Gastrocnemius medialis (tissue), 4 donors: Measurements from ENCODE around the gene AVL9. TPM values are rescaled to one million over a fixed set of nuclear protein-coding genes. Genes with fewer than 3 reads are reported as not detected.

Source experiments
- ATAC-seq, 2 donors: fragments of 150-250 bp; one replicate each; pipeline ENCODE4 v1.9.1; 2016
- DNase-seq, 2 donors: peaks; one replicate each; pipeline ENCODE4 v3.0.0-alpha.2; 2019
- H3K27ac ChIP-seq, 4 donors: fragments of 200-600 bp; sonication (generic); 1 replicate in 1 of 4; 2 replicates in 3 of 4; pipeline ENCODE4 v1.5.1; 2016 to 2018; ENCODE audit warnings: mild to moderate bottlenecking in 2 of 4, moderate library complexity in 1 of 4
- H3K27me3 ChIP-seq, 3 donors: fragments of 200-600 bp; sonication (generic) in 2 of 3; 1 replicate in 1 of 3; 2 replicates in 2 of 3; pipeline versions ENCODE4 v1.5.1 to v1.6.0; 2016 to 2019; ENCODE audit warnings: mild to moderate bottlenecking in 1 of 3, moderate library complexity in 1 of 3
- H3K36me3 ChIP-seq, 2 donors: fragments of 200-600 bp; sonication (generic) in 1 of 2; one replicate each; pipeline ENCODE4 v1.5.1; 2017 to 2018
- H3K4me1 ChIP-seq, 2 donors: fragments of 200-600 bp; sonication (generic) in 1 of 2; one replicate each; pipeline ENCODE4 v1.5.1; 2016 to 2017; ENCODE audit warnings: mild to moderate bottlenecking in 2 of 2
- H3K4me3 ChIP-seq, 4 donors: fragments of 200-600 bp; sonication (generic) in 3 of 4; 1 replicate in 1 of 4; 2 replicates in 3 of 4; pipeline ENCODE4 v1.5.1; 2016 to 2019; ENCODE audit warnings: mild to moderate bottlenecking in 2 of 4
- H3K9me3 ChIP-seq, 3 donors: fragments of 200-600 bp; sonication (generic) in 2 of 3; 1 replicate in 1 of 3; 2 replicates in 2 of 3; pipeline ENCODE4 v1.5.1; 2016 to 2019
- CTCF ChIP-seq, 5 experiments: fragments of 450-650 bp in 3 of 5; fragments of 200-600 bp in 2 of 5; sonication (generic) in 2 of 5; IDR thresholded peaks in 4 of 5; conservative IDR thresholded peaks in 1 of 5; 1 replicate in 4 of 5; 2 replicates in 1 of 5; pipeline ENCODE4 v1.5.1; 2016 to 2019; ENCODE audit warnings: antibody characterized with exemption in 5 of 5, mild to moderate bottlenecking in 3 of 5, moderate library complexity in 3 of 5
- POLR2A ChIP-seq, 2 donors: fragments of 450-650 bp; IDR thresholded peaks; one replicate each; pipeline ENCODE4 v1.6.1; 2017; ENCODE audit warnings: antibody characterized with exemption in 2 of 2, mild to moderate bottlenecking in 2 of 2, moderate library complexity in 2 of 2
- in situ Hi-C, 4 donors: fragments of 200-750 bp; cut with MboI; loops; one replicate each; pipeline versions ENCODE4 v1.15.0 to v1.8.0; 2017; ENCODE audit warnings: low sequenced_read_pairs in 4 of 4
- intact Hi-C: fragments of 100-400 bp; cut with DNase I; formaldehyde crosslinking; loops from one replicate; pipeline ENCODE4 v1.15.1; 2023; ENCODE audit warnings: low total_unique reads
- total RNA-seq, 4 donors: library from RNA; depleted of rRNA; stranded (reverse); fragments of >200 nt; gene quantifications; one replicate each; pipeline versions ENCODE4 v1.1.0 to v1.2.3, GENCODE V29; 2016

Gene AVL9
- total RNA-seq, 4 donors from 2014 or later, result 22.3 to 27.6 (median 25.5) TPM

- intact Hi-C loops (no loop called here), in situ Hi-C loops (no loop called here)
- no peak for TF ChIP-seq CTCF (IDR thresholded peaks at IDR 0.05 in 4 of 5, conservative IDR thresholded peaks at IDR 0.05 in 1 of 5)
- TF ChIP-seq POLR2A (IDR thresholded peaks at IDR 0.05), result no peak
- H3K27ac ChIP-seq, result no peak overlapping the region
- no peaks in the 10 kb centered on the region for H3K36me3 ChIP-seq
- ATAC-seq, result no peak
- no peaks in the 10 kb centered on the region for H3K9me3 ChIP-seq
- no peak for DNase-seq
- no peaks in the 10 kb centered on the region for H3K27me3 ChIP-seq
- H3K4me1 ChIP-seq, result no peaks in the 10 kb centered on the region
- no peak overlapping the region for H3K4me3 ChIP-seq
Measured at GRCh38 chr7:32524631-32525030, 29.3 kb downstream of the AVL9 start.

GRCh38 chr7:32525839-32526238 lies 30.6 kb downstream of the AVL9 start:
- H3K4me1 ChIP-seq, result no peaks in the 10 kb centered on the region
- ATAC-seq (no peak), DNase-seq (no peak)
- no peaks in the 10 kb centered on the region for H3K9me3 ChIP-seq
- in situ Hi-C loops (no loop called here), intact Hi-C loops (no loop called here)
- H3K36me3 ChIP-seq, result no peaks in the 10 kb centered on the region
- no peak overlapping the region for H3K4me3 ChIP-seq
- H3K27ac ChIP-seq, result no peak overlapping the region
- H3K27me3 ChIP-seq, result no peaks in the 10 kb centered on the region
- TF ChIP-seq CTCF (IDR thresholded peaks at IDR 0.05 in 4 of 5, conservative IDR thresholded peaks at IDR 0.05 in 1 of 5) (no peak), POLR2A (IDR thresholded peaks at IDR 0.05) (no peak)

- TF ChIP-seq CTCF (IDR thresholded peaks at IDR 0.05 in 4 of 5, conservative IDR thresholded peaks at IDR 0.05 in 1 of 5) (no peak), POLR2A (IDR thresholded peaks at IDR 0.05) (no peak)
- Histone ChIP-seq H3K27ac (peak overlapping the region in 2 of 4 donors; percentile 27 to 52), H3K4me3 (no peak overlapping the region), H3K36me3 (no peaks in the 10 kb centered on the region), H3K27me3 (no peaks in the 10 kb centered on the region), H3K9me3 (no peaks in the 10 kb centered on the region), H3K4me1 (peaks cover 10 to 20% of the 10 kb centered on the region in 2 donors)
- ATAC-seq, result no peak
- intact Hi-C loops (loop anchor here (5.0 kb wide), 1 partner anchor 39 kb away; the partner anchor contains the start of gene LSM5), in situ Hi-C loops (no loop called here)
- DNase-seq, result no peak
Measured at GRCh38 chr7:32531402-32531801, 36.1 kb downstream of the AVL9 start.

- TF ChIP-seq POLR2A (IDR thresholded peaks at IDR 0.05) (no peak), CTCF (IDR thresholded peaks at IDR 0.05 in 4 of 5, conservative IDR thresholded peaks at IDR 0.05 in 1 of 5) (no peak)
- Histone ChIP-seq H3K27me3 (no peaks in the 10 kb centered on the region), H3K4me1 (peaks cover 10 to 20% of the 10 kb centered on the region in 2 donors), H3K27ac (peak overlapping the region in 2 of 4 donors; percentile 27 to 52), H3K36me3 (no peaks in the 10 kb centered on the region), H3K9me3 (no peaks in the 10 kb centered on the region), H3K4me3 (no peak overlapping the region)
- ATAC-seq (peak in 1 of 2 donors; percentile 52), DNase-seq (peak in 1 of 2 donors; percentile 17)
- intact Hi-C loops (loop anchor here (5.0 kb wide), 1 partner anchor 40 kb away; the partner anchor contains the start of gene LSM5), in situ Hi-C loops (no loop called here)
Measured at GRCh38 chr7:32532086-32532485, 36.8 kb downstream of the AVL9 start.

- peaks cover 10 to 20% of the 10 kb centered on the region in 2 donors for H3K4me1 ChIP-seq
- in situ Hi-C loops, result no loop called here
- ATAC-seq, result peak in 1 of 2 donors; percentile 21
- DNase-seq, result no peak
- no peaks in the 10 kb centered on the region for H3K9me3 ChIP-seq
- H3K4me3 ChIP-seq, result no peak overlapping the region
- H3K27me3 ChIP-seq, result no peaks in the 10 kb centered on the region
- H3K27ac ChIP-seq, result peak overlapping the region in 1 of 4 donors; percentile 52
- intact Hi-C loops, result loop anchor here (5.0 kb wide), 1 partner anchor 40 kb away; the partner anchor contains the start of gene LSM5
- no peaks in the 10 kb centered on the region for H3K36me3 ChIP-seq
- no peak for TF ChIP-seq CTCF (IDR thresholded peaks at IDR 0.05 in 4 of 5, conservative IDR thresholded peaks at IDR 0.05 in 1 of 5)
- no peak for TF ChIP-seq POLR2A (IDR thresholded peaks at IDR 0.05)
Measured at GRCh38 chr7:32532716-32533115, 37.4 kb downstream of the AVL9 start.
